Breast epithelium (tissue), 4 donors: ENCODE measurements around the gene FBXW12. TPM values are rescaled to one million over a fixed set of nuclear protein-coding genes. Genes with fewer than 3 reads are reported as not detected.

Experiments used
- DNase-seq, 2 donors: peaks; one replicate each; pipeline ENCODE4 v3.0.0-alpha.2; 2019; ENCODE audit warnings: low spot score in 2 of 2
- H3K27ac ChIP-seq, 2 donors: fragments of 200-600 bp; sonication (generic) in 1 of 2; one replicate each; pipeline ENCODE4 v1.5.1; 2016 to 2019; ENCODE audit warnings: mild to moderate bottlenecking in 1 of 2
- H3K27me3 ChIP-seq, 2 donors: fragments of 200-600 bp; sonication (generic) in 1 of 2; one replicate each; pipeline versions ENCODE4 v1.5.1 to v1.6.0; 2017 to 2019; ENCODE audit warnings: control low read depth in 1 of 2, mild to moderate bottlenecking in 1 of 2
- H3K36me3 ChIP-seq: fragments of 200-600 bp; one replicate; pipeline ENCODE4 v1.5.1; 2019
- H3K4me1 ChIP-seq, 2 donors: fragments of 200-600 bp; sonication (generic); one replicate each; pipeline ENCODE4 v1.5.1; 2016 to 2019; ENCODE audit warnings: control low read depth in 1 of 2
- H3K4me3 ChIP-seq, 3 donors: fragments of 200-600 bp; sonication (generic); 1 replicate in 2 of 3; 2 replicates in 1 of 3; pipeline ENCODE4 v1.5.1; 2016 to 2019; ENCODE audit warnings: mild to moderate bottlenecking in 3 of 3, moderate library complexity in 2 of 3
- H3K9me3 ChIP-seq, 2 donors: fragments of 200-600 bp; sonication (generic) in 1 of 2; one replicate each; pipeline ENCODE4 v1.5.1; 2016 to 2019; ENCODE audit warnings: control low read depth in 1 of 2
- CTCF ChIP-seq, 3 donors: fragments of 450-650 bp; IDR thresholded peaks; one replicate each; pipeline ENCODE4 v1.5.1; 2016 to 2017; ENCODE audit warnings: antibody characterized with exemption in 3 of 3, mild to moderate bottlenecking in 3 of 3, moderate library complexity in 3 of 3
- POLR2A ChIP-seq: fragments of 450-650 bp; IDR thresholded peaks from one replicate; pipeline ENCODE4 v1.6.1; 2016; ENCODE audit warnings: antibody characterized with exemption, mild to moderate bottlenecking, moderate library complexity
- POLR2AphosphoS5 ChIP-seq, 3 donors: sonication (generic); formaldehyde crosslinking; IDR thresholded peaks; one replicate each; pipeline ENCODE4 v1.6.1; 2017; ENCODE audit warnings: antibody characterized with exemption in 3 of 3
- intact Hi-C: fragments of 100-400 bp; cut with DNase I; formaldehyde crosslinking; loops from one replicate; pipeline ENCODE4 v1.15.1; 2023; ENCODE audit warnings: low total_unique reads
- total RNA-seq, 3 donors: library from RNA; depleted of rRNA; stranded (reverse); fragments of >200 nt; gene quantifications; one replicate each; pipeline ENCODE4 v1.1.0, GENCODE V29; 2016

Gene FBXW12
- total RNA-seq, 3 donors from 2014 or later, result 0.32 to 0.66 TPM; not detected in 1

GRCh38 chr3:48403533-48404439 lies 31.8 kb downstream of the FBXW12 start:
- Histone ChIP-seq H3K4me1 (peaks cover 4 to 17% of the 10 kb centered on the region in 2 donors), H3K27me3 (no peaks in the 10 kb centered on the region), H3K4me3 (no peak overlapping the region), H3K27ac (peak overlapping the region; percentile 90 to 93), H3K36me3 (no peaks in the 10 kb centered on the region), H3K9me3 (no peaks in the 10 kb centered on the region)
- peak; percentile 20 to 45 for DNase-seq
- intact Hi-C loops, result no loop called here
- no peak for TF ChIP-seq POLR2A
- TF ChIP-seq CTCF (IDR thresholded peaks at IDR 0.05), result no peak
- no peak for TF ChIP-seq POLR2AphosphoS5 (IDR thresholded peaks at IDR 0.05)

DNA sequence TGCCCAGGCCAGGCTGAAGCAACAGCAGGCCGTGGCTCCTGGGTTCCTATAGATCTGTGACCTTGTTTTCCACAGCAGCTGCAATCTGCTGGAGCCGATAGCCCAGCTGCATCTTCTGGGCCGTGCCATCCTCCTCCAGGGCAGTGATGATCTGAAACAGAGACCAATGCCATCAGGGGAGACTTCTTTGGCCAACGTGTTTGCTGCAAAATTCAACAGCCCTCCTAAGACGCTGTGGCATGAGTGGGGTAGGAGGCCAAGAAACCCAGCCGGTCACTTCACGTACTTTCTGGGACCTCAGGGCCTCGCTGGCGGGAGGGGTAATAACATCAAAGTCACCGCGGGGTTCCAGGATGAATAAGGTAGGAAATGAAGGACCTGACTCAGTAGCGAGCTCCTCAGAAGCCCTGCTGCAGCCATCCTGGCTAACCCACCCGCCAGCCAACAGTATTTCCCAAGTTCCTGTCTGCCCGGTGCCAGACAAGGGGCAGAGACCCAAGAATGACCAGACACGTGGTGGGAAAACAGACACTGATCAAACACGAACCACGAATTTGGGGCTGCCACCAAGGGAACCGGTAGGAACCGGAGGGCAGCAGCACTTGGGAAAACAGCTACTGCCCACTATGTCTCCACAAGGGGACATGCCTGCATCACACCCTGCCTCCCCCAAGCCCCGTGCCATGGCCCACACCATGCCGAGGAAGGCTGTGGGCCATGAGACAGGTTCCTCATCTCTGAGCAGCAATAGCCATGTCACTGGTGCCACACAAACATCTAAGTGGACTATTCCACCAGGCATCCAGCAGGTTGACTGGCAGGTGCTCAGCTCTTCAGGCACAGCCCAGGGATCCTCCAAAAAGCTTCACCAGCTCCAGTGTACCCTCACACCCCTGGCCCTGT lies 32.7 kb downstream of the FBXW12 start:
- Histone ChIP-seq H3K4me3 (no peak overlapping the region), H3K9me3 (no peaks in the 10 kb centered on the region), H3K27ac (peak overlapping the region; percentile 90 to 93), H3K4me1 (peaks cover 4 to 17% of the 10 kb centered on the region in 2 donors), H3K36me3 (no peaks in the 10 kb centered on the region), H3K27me3 (no peaks in the 10 kb centered on the region)
- intact Hi-C loops, result no loop called here
- TF ChIP-seq CTCF (IDR thresholded peaks at IDR 0.05) (no peak), POLR2AphosphoS5 (IDR thresholded peaks at IDR 0.05) (no peak)
- peak; percentile 27 to 45 for DNase-seq

DNA sequence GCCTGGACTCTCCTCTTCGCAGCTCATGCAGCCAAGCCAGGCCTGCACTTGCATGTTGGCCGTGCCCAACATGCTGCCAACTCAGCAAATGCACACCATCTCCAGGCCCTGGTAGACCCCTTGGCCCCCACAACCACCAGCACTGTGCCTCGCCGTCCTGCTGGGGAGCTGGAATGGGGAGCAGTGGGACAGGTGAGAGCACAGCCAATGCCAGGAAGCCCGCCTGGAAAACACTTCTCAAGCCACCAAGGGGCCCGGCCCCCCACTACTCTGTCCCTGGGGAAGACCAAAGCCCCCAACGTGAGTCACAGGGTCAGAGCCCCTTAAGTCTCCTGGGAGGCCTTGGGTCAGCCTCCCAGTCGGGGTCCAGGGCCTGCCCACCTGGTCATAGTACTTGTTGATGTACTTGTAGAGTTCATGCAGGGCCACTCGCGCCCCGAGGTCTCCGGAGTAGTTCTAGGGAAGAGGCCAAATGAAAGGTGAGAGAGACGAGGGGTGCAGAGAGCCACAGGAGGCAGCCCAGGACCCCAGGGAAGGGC lies 33.4 kb downstream of the FBXW12 start:
- intact Hi-C loops, result no loop called here
- Histone ChIP-seq H3K27ac (peak overlapping the region; percentile 11 to 93), H3K27me3 (no peaks in the 10 kb centered on the region), H3K4me1 (peaks cover 4 to 17% of the 10 kb centered on the region in 2 donors), H3K4me3 (no peak overlapping the region), H3K36me3 (peaks cover under 1% of the 10 kb centered on the region), H3K9me3 (no peaks in the 10 kb centered on the region)
- DNase-seq, result peak; percentile 45 to 50
- TF ChIP-seq CTCF (IDR thresholded peaks at IDR 0.05), result no peak
- TF ChIP-seq POLR2A, result no peak
- no peak for TF ChIP-seq POLR2AphosphoS5 (IDR thresholded peaks at IDR 0.05)

- intact Hi-C loops, result no loop called here
- Histone ChIP-seq H3K4me1 (peaks cover 4 to 17% of the 10 kb centered on the region in 2 donors), H3K9me3 (no peaks in the 10 kb centered on the region), H3K27ac (peak overlapping the region; percentile 11 to 93), H3K4me3 (no peak overlapping the region), H3K36me3 (peaks cover 6% of the 10 kb centered on the region), H3K27me3 (no peaks in the 10 kb centered on the region)
- no peak for TF ChIP-seq CTCF (IDR thresholded peaks at IDR 0.05)
- no peak for TF ChIP-seq POLR2AphosphoS5 (IDR thresholded peaks at IDR 0.05)
- no peak for TF ChIP-seq POLR2A
- DNase-seq, result peak; percentile 14 to 16
Measured at GRCh38 chr3:48405971-48406370, 34.0 kb downstream of the FBXW12 start.
